22Rv1 (cell line): ENCODE data around the gene ATCAY.

ENCODE experiments used
- ZFX ChIP-seq: fragments of 450-650 bp; IDR thresholded peaks from 2 replicates; pipeline ENCODE4 v1.6.1; 2017; ENCODE audit warnings: antibody characterized with exemption, borderline replicate concordance
- TF ChIP-seq, protein P1 (sequence below): fragments of 450-650 bp; IDR thresholded peaks from 2 replicates; pipeline ENCODE4 v1.5.1; 2017; ENCODE audit warnings: mild to moderate bottlenecking

DNA sequence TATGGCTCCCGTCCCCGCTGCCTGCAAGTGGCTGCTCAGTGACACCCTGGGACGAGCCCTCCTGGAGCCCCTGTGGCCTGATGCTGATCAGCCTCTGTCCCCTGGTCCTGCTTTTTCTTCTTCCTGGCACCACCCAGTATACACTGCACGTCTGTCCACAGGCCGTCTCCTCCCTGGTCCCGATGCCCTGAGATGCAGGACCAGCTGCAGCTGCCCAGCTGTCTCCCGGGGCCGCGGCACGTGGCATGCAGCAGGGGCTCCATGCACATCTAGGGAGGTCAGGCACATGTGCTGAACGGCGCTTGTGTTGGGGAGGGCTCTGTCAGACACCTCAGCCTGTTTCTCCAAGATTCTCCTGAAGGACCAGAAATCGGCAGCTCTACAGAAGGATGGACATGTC is 41.8 kb upstream of the ATCAY start:
- TF ChIP-seq, protein P1, sequence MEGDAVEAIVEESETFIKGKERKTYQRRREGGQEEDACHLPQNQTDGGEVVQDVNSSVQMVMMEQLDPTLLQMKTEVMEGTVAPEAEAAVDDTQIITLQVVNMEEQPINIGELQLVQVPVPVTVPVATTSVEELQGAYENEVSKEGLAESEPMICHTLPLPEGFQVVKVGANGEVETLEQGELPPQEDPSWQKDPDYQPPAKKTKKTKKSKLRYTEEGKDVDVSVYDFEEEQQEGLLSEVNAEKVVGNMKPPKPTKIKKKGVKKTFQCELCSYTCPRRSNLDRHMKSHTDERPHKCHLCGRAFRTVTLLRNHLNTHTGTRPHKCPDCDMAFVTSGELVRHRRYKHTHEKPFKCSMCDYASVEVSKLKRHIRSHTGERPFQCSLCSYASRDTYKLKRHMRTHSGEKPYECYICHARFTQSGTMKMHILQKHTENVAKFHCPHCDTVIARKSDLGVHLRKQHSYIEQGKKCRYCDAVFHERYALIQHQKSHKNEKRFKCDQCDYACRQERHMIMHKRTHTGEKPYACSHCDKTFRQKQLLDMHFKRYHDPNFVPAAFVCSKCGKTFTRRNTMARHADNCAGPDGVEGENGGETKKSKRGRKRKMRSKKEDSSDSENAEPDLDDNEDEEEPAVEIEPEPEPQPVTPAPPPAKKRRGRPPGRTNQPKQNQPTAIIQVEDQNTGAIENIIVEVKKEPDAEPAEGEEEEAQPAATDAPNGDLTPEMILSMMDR = no peak
- TF ChIP-seq ZFX = no peak
